Measurements from ENCODE around the gene DLX1.

- TF ChIP-seq CTCF (IDR thresholded peaks at IDR 0.05) (no peak), POLR2A (IDR thresholded peaks at IDR 0.05) (no peak), POLR2AphosphoS5 (IDR thresholded peaks at IDR 0.05) (no peak), EP300 (IDR thresholded peaks at IDR 0.05) (no peak)
These were observed 15.9 kb downstream of the DLX1 start for GRCh38 chr2:172100935-172101820.

Measured in upper lobe of left lung (tissue), 4 donors.